ENCODE data around the gene IQCF5.

DNA sequence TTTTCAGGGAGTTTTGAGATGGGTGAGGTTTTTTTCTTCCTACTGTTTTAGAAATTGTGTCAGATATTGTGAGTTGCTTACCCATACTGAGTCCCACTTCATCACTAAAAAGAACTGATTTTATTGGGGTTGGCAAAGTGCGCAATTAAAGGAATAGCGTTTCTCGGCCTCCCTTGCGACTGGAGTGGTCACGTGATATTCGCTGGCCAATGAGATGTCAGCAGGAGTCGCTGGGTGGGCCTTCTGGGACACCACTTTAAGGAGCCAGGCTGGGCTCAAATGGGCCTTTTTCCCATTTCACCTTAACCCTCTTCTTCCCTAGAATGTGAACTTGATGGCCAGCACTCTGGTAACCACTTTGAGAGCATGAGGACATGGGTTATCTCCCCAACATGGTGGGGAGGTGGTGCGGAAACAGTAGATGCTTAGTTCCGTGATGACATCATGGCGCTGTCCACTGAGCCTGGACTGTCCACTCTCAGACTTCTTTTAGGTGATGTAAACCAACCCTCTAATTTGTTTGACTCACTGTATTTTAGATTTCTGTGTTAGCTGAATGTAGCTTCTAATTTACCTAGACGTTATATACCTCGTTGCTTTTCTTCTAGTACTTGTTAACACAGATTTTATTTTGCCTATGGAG lies 13.2 kb upstream of the IQCF5 start:
- TF ChIP-seq CTCF (IDR thresholded peaks at IDR 0.05; ENCODE audit: low read depth, low read length, missing input control) (no peak), REST (IDR thresholded peaks at IDR 0.05) (no peak), RAD21 (IDR thresholded peaks at IDR 0.05) (no peak)
